HEK293 (cell line): ENCODE results near the gene NUP43.

Experiments
- CTCF ChIA-PET: fragments of 350-600 bp; formaldehyde crosslinking; extraction: SDS; loops from one replicate; lab custom pipeline; 2021; ENCODE audit warnings: antibody characterized with exemption; lab: Yijun Ruan, JAX
- POLR2A ChIA-PET: fragments of 300-600 bp; formaldehyde crosslinking; extraction: SDS; loops from one replicate; lab custom pipeline; 2020; ENCODE audit warnings: antibody characterized with exemption, inconsistent platforms; lab: Yijun Ruan, JAX
- H3K27ac ChIP-seq: fragments of 200-500 bp; sonication (Bioruptor generic); 2 replicates; pipeline ENCODE4 v1.5.1; 2014; ENCODE audit warnings: low read depth, low read length, control low read depth, inconsistent platforms; ENCODE audit errors: extremely low read depth
- H3K36me3 ChIP-seq, 2 experiments: fragments of 200-500 bp in 1 of 2; sonication (Bioruptor generic) in 1 of 2; 1 replicate in 1 of 2; 2 replicates in 1 of 2; pipeline ENCODE4 v1.5.1; 2014 to 2017; ENCODE audit warnings: inconsistent platforms in 2 of 2, low read length in 2 of 2; ENCODE audit not compliant: control insufficient read depth in 2 of 2, insufficient read depth in 1 of 2
- H3K4me1 ChIP-seq: fragments of 200-500 bp; sonication (Bioruptor generic); 2 replicates; pipeline ENCODE4 v1.5.1; 2014; ENCODE audit warnings: mild to moderate bottlenecking, low read length, inconsistent platforms; ENCODE audit not compliant: control insufficient read depth, insufficient read depth
- H3K4me3 ChIP-seq: 2 replicates; pipeline ENCODE4 v1.5.1; 2011; ENCODE audit warnings: low read depth, mild to moderate bottlenecking, control low read depth, low read length, moderate library complexity
- H3K9me3 ChIP-seq: fragments of 200-500 bp; sonication (Bioruptor generic); 2 replicates; pipeline ENCODE4 v1.5.1; 2014; ENCODE audit warnings: low read depth, low read length, inconsistent platforms; ENCODE audit not compliant: control insufficient read depth, insufficient read depth
- KLF16 ChIP-seq: fragments of 450-650 bp; formaldehyde crosslinking; IDR thresholded peaks from 2 replicates; pipeline ENCODE4 v1.5.1; 2017; ENCODE audit warnings: missing biosample characterization, missing genetic modification characterization
- MEIS1 ChIP-seq: sonication (generic); formaldehyde crosslinking; IDR thresholded peaks from 2 replicates; pipeline ENCODE4 v1.8.1; 2022; ENCODE audit warnings: missing genetic modification reagents, mild to moderate bottlenecking, borderline replicate concordance
- OSR2 ChIP-seq: fragments of 450-650 bp; formaldehyde crosslinking; IDR thresholded peaks from 2 replicates; pipeline ENCODE4 v1.5.1; 2016; ENCODE audit warnings: missing biosample characterization, missing genetic modification characterization
- TRIM28 ChIP-seq: IDR thresholded peaks from 2 replicates; pipeline ENCODE4 v1.6.1; 2011; ENCODE audit warnings: low read length, control low read depth, borderline replicate concordance
- ZBTB17 ChIP-seq: fragments of 450-650 bp; formaldehyde crosslinking; IDR thresholded peaks from 2 replicates; pipeline ENCODE4 v1.5.1; 2016; ENCODE audit warnings: missing biosample characterization, missing genetic modification characterization
- ZBTB8A ChIP-seq: fragments of 450-650 bp; formaldehyde crosslinking; IDR thresholded peaks from 2 replicates; pipeline ENCODE4 v1.5.1; 2016; ENCODE audit warnings: missing biosample characterization, missing genetic modification characterization
- ZNF112 ChIP-seq: fragments of 450-650 bp; formaldehyde crosslinking; IDR thresholded peaks from 2 replicates; pipeline ENCODE4 v1.5.0; 2017; ENCODE audit warnings: missing biosample characterization, missing genetic modification characterization
- ZNF138 ChIP-seq: fragments of 450-650 bp; formaldehyde crosslinking; IDR thresholded peaks from 2 replicates; pipeline ENCODE4 v1.5.1; 2016; ENCODE audit warnings: missing biosample characterization, missing genetic modification characterization, borderline replicate concordance
- ZNF221 ChIP-seq: fragments of 450-650 bp; formaldehyde crosslinking; IDR thresholded peaks from 2 replicates; pipeline ENCODE4 v1.5.1; 2017; ENCODE audit warnings: missing biosample characterization, missing genetic modification characterization, borderline replicate concordance
- ZNF23 ChIP-seq: fragments of 450-650 bp; formaldehyde crosslinking; IDR thresholded peaks from 2 replicates; pipeline ENCODE4 v1.5.1; 2016; ENCODE audit warnings: missing biosample characterization, missing genetic modification characterization, borderline replicate concordance
- ZNF239 ChIP-seq: fragments of 450-650 bp; formaldehyde crosslinking; IDR thresholded peaks from 2 replicates; pipeline ENCODE4 v1.5.1; 2016; ENCODE audit warnings: missing biosample characterization, missing genetic modification characterization
- ZNF311 ChIP-seq: fragments of 450-650 bp; formaldehyde crosslinking; IDR thresholded peaks from 2 replicates; pipeline ENCODE4 v1.5.1; 2017; ENCODE audit warnings: missing biosample characterization, missing genetic modification characterization, borderline replicate concordance
- ZNF391 ChIP-seq: fragments of 450-650 bp; formaldehyde crosslinking; IDR thresholded peaks from 2 replicates; pipeline ENCODE4 v1.5.1; 2016; ENCODE audit warnings: low read depth, missing biosample characterization, missing genetic modification characterization, borderline replicate concordance
- ZNF394 ChIP-seq: fragments of 450-650 bp; formaldehyde crosslinking; IDR thresholded peaks from 2 replicates; pipeline ENCODE4 v1.5.1; 2016; ENCODE audit warnings: missing biosample characterization, missing genetic modification characterization, mild to moderate bottlenecking, moderate library complexity, borderline replicate concordance
- ZNF416 ChIP-seq: fragments of 450-650 bp; formaldehyde crosslinking; IDR thresholded peaks from 2 replicates; pipeline ENCODE4 v1.5.1; 2016; ENCODE audit warnings: missing biosample characterization, missing genetic modification characterization
- ZNF548 ChIP-seq: fragments of 450-650 bp; formaldehyde crosslinking; IDR thresholded peaks from 2 replicates; pipeline ENCODE4 v1.5.1; 2016; ENCODE audit warnings: missing biosample characterization, missing genetic modification characterization
- ZNF677 ChIP-seq: fragments of 450-650 bp; IDR thresholded peaks from 2 replicates; pipeline ENCODE4 v1.5.0; 2018; ENCODE audit warnings: missing biosample characterization, mild to moderate bottlenecking, missing genetic modification characterization, moderate library complexity
- ZSCAN23 ChIP-seq: fragments of 450-650 bp; formaldehyde crosslinking; IDR thresholded peaks from 2 replicates; pipeline ENCODE4 v1.5.1; 2016; ENCODE audit warnings: missing biosample characterization, missing genetic modification characterization
- TF ChIP-seq, protein P1 (sequence below): fragments of 450-650 bp; formaldehyde crosslinking; IDR thresholded peaks from 2 replicates; pipeline ENCODE4 v1.5.1; 2016; ENCODE audit warnings: missing biosample characterization, missing genetic modification characterization, borderline replicate concordance
- TF ChIP-seq, protein P2 (sequence below): fragments of 450-650 bp; formaldehyde crosslinking; IDR thresholded peaks from 2 replicates; pipeline ENCODE4 v1.5.1; 2016; ENCODE audit warnings: missing biosample characterization, missing genetic modification characterization
- TF ChIP-seq, protein P3 (sequence below): fragments of 450-650 bp; formaldehyde crosslinking; IDR thresholded peaks from 2 replicates; pipeline ENCODE4 v1.5.1; 2016; ENCODE audit warnings: missing biosample characterization, missing genetic modification characterization
- TF ChIP-seq, protein P4 (sequence below): fragments of 450-650 bp; formaldehyde crosslinking; conservative IDR thresholded peaks from 2 replicates; pipeline ENCODE4 v1.5.1; 2016; ENCODE audit warnings: low read depth, missing biosample characterization, missing genetic modification characterization

Gene NUP43

DNA sequence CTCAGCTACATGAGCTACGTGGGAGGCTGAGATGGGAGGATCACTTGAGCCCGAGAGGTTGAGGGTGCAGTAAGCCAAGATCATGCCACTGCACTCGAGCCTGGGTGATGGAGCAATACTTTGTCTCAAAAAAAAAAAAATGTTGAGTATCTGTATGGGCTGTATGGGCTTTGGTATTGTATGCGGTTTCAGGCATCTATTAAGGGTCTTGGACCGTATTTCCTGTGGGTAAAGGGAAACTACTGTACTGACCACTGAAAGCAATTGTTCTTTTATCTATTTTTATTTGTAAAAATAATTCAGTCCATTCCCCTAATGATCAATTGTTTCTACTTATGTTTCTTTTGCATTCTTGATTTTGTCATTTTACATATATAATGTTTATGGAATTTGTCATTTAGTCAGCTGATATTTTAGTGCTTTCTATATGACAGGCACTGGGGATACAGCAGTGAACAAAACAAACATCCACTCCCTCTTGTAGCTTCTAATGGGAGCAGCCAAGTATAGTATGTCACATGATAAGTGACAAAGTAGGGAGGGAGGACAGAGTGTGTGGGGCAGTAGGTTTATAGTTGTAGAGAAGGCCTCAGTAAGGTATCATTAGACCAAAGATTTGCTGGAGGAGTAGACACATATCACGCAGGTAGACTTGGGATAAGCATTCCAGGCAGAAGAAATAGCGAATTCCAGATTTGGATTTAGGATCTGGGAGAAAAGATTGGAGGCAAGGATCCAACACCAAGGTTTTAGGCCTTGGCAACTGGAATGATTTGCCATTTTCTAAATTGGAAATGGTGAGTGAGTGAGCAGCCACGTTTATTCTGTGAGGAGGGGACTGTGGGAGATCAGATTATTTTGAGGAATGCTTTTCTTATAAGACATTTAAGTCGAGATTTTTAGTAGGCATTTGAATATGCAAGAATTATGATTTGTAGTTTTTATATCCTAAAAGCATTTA is 9.3 kb upstream of the NUP43 start (continued):
- TF ChIP-seq ZNF239 (tag by site-specific recombination) (no peak), ZBTB17 (peak; percentile 43; the same call in 1 of the 2 replicates), TRIM28 (peak; percentile 50; the same call in 1 of the 2 replicates), ZNF138 (tag by site-specific recombination) (no peak), ZNF311 (no peak), KLF16 (tag by site-specific recombination) (no peak), ZNF548 (peak; percentile 80), ZNF394 (tag by site-specific recombination) (no peak), ZSCAN23 (tag by site-specific recombination) (no peak), ZNF112 (tag by site-specific recombination) (no peak)
- TF ChIP-seq, protein P1, sequence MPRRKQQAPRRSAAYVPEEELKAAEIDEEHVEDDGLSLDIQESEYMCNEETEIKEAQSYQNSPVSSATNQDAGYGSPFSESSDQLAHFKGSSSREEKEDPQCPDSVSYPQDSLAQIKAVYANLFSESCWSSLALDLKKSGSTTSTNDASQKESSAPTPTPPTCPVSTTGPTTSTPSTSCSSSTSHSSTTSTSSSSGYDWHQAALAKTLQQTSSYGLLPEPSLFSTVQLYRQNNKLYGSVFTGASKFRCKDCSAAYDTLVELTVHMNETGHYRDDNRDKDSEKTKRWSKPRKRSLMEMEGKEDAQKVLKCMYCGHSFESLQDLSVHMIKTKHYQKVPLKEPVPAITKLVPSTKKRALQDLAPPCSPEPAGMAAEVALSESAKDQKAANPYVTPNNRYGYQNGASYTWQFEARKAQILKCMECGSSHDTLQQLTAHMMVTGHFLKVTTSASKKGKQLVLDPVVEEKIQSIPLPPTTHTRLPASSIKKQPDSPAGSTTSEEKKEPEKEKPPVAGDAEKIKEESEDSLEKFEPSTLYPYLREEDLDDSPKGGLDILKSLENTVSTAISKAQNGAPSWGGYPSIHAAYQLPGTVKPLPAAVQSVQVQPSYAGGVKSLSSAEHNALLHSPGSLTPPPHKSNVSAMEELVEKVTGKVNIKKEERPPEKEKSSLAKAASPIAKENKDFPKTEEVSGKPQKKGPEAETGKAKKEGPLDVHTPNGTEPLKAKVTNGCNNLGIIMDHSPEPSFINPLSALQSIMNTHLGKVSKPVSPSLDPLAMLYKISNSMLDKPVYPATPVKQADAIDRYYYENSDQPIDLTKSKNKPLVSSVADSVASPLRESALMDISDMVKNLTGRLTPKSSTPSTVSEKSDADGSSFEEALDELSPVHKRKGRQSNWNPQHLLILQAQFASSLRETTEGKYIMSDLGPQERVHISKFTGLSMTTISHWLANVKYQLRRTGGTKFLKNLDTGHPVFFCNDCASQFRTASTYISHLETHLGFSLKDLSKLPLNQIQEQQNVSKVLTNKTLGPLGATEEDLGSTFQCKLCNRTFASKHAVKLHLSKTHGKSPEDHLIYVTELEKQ (tag by site-specific recombination) = no peak

DNA sequence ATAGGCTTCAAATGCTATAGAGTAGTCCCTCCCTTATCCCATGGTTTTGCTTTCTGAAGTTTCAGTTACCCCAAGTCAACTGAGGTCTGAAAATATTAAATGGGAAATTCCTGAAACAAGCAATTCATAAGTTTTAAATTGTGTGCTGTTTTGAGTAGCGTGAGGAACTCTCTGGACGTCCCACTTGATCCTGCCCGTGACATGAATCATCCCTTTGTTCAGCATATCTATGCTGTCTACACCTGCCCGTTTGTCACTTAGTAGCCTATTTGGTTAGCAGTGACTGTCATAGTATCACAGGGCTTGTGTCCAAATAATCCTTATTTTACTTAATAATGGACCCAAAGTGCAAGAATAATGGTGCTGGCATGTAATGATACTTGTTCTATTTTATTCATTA is 8.2 kb upstream of the NUP43 start:
- POLR2A ChIA-PET = no interaction called here
- no peak overlapping the region for H3K4me3 ChIP-seq
- peaks cover 10 to 12% of the 10 kb centered on the region in 2 experiments; a peak in 2 of 3 replicates for H3K36me3 ChIP-seq
- peaks cover 11% of the 10 kb centered on the region for H3K4me1 ChIP-seq
- CTCF ChIA-PET = interaction anchor here (0.6 kb wide), 1 partner anchor 1620 kb away, joined by 3 read pairs; no protein-coding TSS in a partner anchor
- no peaks in the 10 kb centered on the region for H3K9me3 ChIP-seq
- no peak overlapping the region for H3K27ac ChIP-seq
- TF ChIP-seq ZNF416 (tag by site-specific recombination) (no peak), ZNF221 (tag by site-specific recombination) (no peak), ZNF677 (tag by site-specific recombination) (no peak), OSR2 (tag by site-specific recombination) (no peak), ZNF391 (tag by site-specific recombination) (no peak), MEIS1 (CRISPR knock-in tag) (no peak), ZNF23 (tag by site-specific recombination) (no peak), ZNF112 (tag by site-specific recombination) (no peak), ZBTB8A (no peak)
- TF ChIP-seq, protein P2, sequence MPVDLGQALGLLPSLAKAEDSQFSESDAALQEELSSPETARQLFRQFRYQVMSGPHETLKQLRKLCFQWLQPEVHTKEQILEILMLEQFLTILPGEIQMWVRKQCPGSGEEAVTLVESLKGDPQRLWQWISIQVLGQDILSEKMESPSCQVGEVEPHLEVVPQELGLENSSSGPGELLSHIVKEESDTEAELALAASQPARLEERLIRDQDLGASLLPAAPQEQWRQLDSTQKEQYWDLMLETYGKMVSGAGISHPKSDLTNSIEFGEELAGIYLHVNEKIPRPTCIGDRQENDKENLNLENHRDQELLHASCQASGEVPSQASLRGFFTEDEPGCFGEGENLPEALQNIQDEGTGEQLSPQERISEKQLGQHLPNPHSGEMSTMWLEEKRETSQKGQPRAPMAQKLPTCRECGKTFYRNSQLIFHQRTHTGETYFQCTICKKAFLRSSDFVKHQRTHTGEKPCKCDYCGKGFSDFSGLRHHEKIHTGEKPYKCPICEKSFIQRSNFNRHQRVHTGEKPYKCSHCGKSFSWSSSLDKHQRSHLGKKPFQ (tag by site-specific recombination) = no peak
- TF ChIP-seq, protein P3, sequence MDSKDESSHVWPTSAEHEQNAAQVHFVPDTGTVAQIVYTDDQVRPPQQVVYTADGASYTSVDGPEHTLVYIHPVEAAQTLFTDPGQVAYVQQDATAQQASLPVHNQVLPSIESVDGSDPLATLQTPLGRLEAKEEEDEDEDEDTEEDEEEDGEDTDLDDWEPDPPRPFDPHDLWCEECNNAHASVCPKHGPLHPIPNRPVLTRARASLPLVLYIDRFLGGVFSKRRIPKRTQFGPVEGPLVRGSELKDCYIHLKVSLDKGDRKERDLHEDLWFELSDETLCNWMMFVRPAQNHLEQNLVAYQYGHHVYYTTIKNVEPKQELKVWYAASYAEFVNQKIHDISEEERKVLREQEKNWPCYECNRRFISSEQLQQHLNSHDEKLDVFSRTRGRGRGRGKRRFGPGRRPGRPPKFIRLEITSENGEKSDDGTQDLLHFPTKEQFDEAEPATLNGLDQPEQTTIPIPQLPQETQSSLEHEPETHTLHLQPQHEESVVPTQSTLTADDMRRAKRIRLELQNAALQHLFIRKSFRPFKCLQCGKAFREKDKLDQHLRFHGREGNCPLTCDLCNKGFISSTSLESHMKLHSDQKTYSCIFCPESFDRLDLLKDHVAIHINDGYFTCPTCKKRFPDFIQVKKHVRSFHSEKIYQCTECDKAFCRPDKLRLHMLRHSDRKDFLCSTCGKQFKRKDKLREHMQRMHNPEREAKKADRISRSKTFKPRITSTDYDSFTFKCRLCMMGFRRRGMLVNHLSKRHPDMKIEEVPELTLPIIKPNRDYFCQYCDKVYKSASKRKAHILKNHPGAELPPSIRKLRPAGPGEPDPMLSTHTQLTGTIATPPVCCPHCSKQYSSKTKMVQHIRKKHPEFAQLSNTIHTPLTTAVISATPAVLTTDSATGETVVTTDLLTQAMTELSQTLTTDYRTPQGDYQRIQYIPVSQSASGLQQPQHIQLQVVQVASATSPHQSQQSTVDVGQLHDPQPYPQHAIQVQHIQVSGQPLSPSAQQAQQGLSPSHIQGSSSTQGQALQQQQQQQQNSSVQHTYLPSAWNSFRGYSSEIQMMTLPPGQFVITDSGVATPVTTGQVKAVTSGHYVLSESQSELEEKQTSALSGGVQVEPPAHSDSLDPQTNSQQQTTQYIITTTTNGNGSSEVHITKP (tag by site-specific recombination) = no peak
- TF ChIP-seq, protein P4, sequence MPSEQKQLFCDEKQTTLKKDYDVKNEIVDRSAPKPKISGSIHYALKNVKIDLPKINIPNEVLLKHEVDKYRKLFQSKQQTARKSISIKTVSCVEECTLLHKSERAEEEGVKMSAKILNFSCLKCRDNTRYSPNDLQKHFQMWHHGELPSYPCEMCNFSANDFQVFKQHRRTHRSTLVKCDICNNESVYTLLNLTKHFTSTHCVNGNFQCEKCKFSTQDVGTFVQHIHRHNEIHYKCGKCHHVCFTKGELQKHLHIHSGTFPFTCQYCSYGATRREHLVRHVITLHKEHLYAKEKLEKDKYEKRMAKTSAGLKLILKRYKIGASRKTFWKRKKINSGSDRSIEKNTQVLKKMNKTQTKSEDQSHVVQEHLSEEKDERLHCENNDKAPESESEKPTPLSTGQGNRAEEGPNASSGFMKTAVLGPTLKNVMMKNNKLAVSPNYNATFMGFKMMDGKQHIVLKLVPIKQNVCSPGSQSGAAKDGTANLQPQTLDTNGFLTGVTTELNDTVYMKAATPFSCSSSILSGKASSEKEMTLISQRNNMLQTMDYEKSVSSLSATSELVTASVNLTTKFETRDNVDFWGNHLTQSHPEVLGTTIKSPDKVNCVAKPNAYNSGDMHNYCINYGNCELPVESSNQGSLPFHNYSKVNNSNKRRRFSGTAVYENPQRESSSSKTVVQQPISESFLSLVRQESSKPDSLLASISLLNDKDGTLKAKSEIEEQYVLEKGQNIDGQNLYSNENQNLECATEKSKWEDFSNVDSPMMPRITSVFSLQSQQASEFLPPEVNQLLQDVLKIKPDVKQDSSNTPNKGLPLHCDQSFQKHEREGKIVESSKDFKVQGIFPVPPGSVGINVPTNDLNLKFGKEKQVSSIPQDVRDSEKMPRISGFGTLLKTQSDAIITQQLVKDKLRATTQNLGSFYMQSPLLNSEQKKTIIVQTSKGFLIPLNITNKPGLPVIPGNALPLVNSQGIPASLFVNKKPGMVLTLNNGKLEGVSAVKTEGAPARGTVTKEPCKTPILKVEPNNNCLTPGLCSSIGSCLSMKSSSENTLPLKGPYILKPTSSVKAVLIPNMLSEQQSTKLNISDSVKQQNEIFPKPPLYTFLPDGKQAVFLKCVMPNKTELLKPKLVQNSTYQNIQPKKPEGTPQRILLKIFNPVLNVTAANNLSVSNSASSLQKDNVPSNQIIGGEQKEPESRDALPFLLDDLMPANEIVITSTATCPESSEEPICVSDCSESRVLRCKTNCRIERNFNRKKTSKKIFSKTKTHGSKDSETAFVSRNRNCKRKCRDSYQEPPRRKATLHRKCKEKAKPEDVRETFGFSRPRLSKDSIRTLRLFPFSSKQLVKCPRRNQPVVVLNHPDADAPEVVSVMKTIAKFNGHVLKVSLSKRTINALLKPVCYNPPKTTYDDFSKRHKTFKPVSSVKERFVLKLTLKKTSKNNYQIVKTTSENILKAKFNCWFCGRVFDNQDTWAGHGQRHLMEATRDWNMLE (tag by site-specific recombination) = no peak
